Gastrocnemius medialis (tissue), 4 donors: ENCODE data around the gene LAMC3.

Source experiments
- POLR2A ChIP-seq, 2 donors: fragments of 450-650 bp; IDR thresholded peaks; one replicate each; pipeline ENCODE4 v1.6.1; 2017; ENCODE audit warnings: antibody characterized with exemption in 2 of 2, mild to moderate bottlenecking in 2 of 2, moderate library complexity in 2 of 2
- TF ChIP-seq, protein P1 (sequence below), 5 experiments: fragments of 450-650 bp in 3 of 5; fragments of 200-600 bp in 2 of 5; sonication (generic) in 2 of 5; IDR thresholded peaks in 4 of 5; conservative IDR thresholded peaks in 1 of 5; 1 replicate in 4 of 5; 2 replicates in 1 of 5; pipeline ENCODE4 v1.5.1; 2016 to 2019; ENCODE audit warnings: antibody characterized with exemption in 5 of 5, mild to moderate bottlenecking in 3 of 5, moderate library complexity in 3 of 5

DNA sequence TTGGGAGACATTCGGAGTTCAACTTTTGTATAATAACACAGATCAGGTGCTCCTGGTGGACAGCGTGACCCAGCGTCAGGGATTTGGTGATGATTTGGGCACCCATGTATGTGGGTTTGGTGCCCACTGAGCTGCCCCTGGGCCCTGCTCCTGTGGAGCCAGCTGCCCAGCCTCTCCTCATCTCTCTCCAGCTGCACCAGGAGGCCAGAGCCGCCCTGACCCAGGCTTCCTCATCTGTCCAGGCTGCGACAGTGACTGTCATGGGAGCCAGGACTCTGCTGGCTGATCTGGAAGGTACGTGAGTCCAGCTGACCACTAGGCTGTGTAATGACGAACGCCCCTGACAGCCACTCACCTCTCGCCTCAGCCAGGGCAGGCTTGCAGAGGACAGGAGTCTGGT is 72.9 kb downstream of the LAMC3 start:
- TF ChIP-seq, protein P1, sequence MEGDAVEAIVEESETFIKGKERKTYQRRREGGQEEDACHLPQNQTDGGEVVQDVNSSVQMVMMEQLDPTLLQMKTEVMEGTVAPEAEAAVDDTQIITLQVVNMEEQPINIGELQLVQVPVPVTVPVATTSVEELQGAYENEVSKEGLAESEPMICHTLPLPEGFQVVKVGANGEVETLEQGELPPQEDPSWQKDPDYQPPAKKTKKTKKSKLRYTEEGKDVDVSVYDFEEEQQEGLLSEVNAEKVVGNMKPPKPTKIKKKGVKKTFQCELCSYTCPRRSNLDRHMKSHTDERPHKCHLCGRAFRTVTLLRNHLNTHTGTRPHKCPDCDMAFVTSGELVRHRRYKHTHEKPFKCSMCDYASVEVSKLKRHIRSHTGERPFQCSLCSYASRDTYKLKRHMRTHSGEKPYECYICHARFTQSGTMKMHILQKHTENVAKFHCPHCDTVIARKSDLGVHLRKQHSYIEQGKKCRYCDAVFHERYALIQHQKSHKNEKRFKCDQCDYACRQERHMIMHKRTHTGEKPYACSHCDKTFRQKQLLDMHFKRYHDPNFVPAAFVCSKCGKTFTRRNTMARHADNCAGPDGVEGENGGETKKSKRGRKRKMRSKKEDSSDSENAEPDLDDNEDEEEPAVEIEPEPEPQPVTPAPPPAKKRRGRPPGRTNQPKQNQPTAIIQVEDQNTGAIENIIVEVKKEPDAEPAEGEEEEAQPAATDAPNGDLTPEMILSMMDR (IDR thresholded peaks at IDR 0.05 in 4 of 5, conservative IDR thresholded peaks at IDR 0.05 in 1 of 5) = no peak
- TF ChIP-seq POLR2A (IDR thresholded peaks at IDR 0.05) = no peak
